GM12878 (cell line): ENCODE data around the gene SEC62. TPM values are rescaled to one million over a fixed set of nuclear protein-coding genes. Genes with fewer than 3 reads are reported as not detected.

Source experiments
- BCLAF1 ChIP-seq: fragments of 450-650 bp; IDR thresholded peaks from 2 replicates; pipeline ENCODE4 v1.6.1; 2017; ENCODE audit warnings: antibody characterized with exemption, mild to moderate bottlenecking, moderate library complexity
- CBX3 ChIP-seq: fragments of 200-600 bp; sonication (generic); IDR thresholded peaks from 2 replicates; pipeline ENCODE4 v1.6.1; 2016; ENCODE audit warnings: low read depth, borderline replicate concordance
- JUND ChIP-seq: IDR thresholded peaks from 2 replicates; pipeline ENCODE4 v1.6.1; 2012; ENCODE audit warnings: low read depth, mild to moderate bottlenecking, low read length, improper control_type of control experiment, moderate library complexity
- LARP7 ChIP-seq: fragments of 450-650 bp; IDR thresholded peaks from 2 replicates; pipeline ENCODE4 v1.6.1; 2017; ENCODE audit warnings: mild to moderate bottlenecking
- MTA3 ChIP-seq: IDR thresholded peaks from 2 replicates; pipeline ENCODE4 v1.6.1; 2012; ENCODE audit warnings: low read length, inconsistent platforms, borderline replicate concordance
- NR2F1 ChIP-seq: fragments of 450-650 bp; conservative IDR thresholded peaks from 2 replicates; pipeline ENCODE4 v1.6.1; 2017; ENCODE audit warnings: mild to moderate bottlenecking
- POLR2A ChIP-seq: IDR thresholded peaks from 2 replicates; pipeline ENCODE4 v1.6.1; 2011; ENCODE audit warnings: low read depth, mild to moderate bottlenecking, low read length
- POU2F2 ChIP-seq: IDR thresholded peaks from 3 replicates; pipeline ENCODE4 v1.6.1; 2011; ENCODE audit warnings: low read depth, mild to moderate bottlenecking, low read length, borderline replicate concordance
- SIN3A ChIP-seq: IDR thresholded peaks from 2 replicates; pipeline ENCODE4 v1.6.1; 2012; ENCODE audit warnings: low read depth, low read length, improper control_type of control experiment
- SMAD5 ChIP-seq: IDR thresholded peaks from 2 replicates; pipeline ENCODE4 v1.6.1; 2016; ENCODE audit warnings: antibody characterized with exemption, low read depth
- SP1 ChIP-seq: IDR thresholded peaks from one replicate; pipeline ENCODE4 v1.6.1; 2011; ENCODE audit warnings: low read depth, low read length
- TBL1XR1 ChIP-seq: IDR thresholded peaks from 2 replicates; pipeline ENCODE4 v1.6.1; 2012; ENCODE audit warnings: low read depth, low read length, improper control_type of control experiment
- USF1 ChIP-seq: IDR thresholded peaks from 2 replicates; pipeline ENCODE4 v1.6.1; 2011; ENCODE audit warnings: borderline replicate concordance, low read depth, mild to moderate bottlenecking, moderate library complexity, mixed read lengths, low read length; ENCODE audit not compliant: insufficient read depth; ENCODE audit errors: extremely low read length
- USF2 ChIP-seq: IDR thresholded peaks from 2 replicates; pipeline ENCODE4 v1.6.1; 2011; ENCODE audit warnings: low read depth, low read length, improper control_type of control experiment, borderline replicate concordance
- ZBTB4 ChIP-seq: fragments of 450-650 bp; formaldehyde crosslinking; IDR thresholded peaks from 2 replicates; pipeline ENCODE4 v1.4.0; 2022; ENCODE audit warnings: mild to moderate bottlenecking, moderate library complexity
- ZNF687 ChIP-seq: fragments of 450-650 bp; IDR thresholded peaks from 2 replicates; pipeline ENCODE4 v1.6.1; 2017; ENCODE audit warnings: mild to moderate bottlenecking, moderate library complexity
- polyA plus RNA-seq, 11 experiments: library from polyadenylated mRNA; depleted of rRNA in 4 of 11; unstranded in 6 of 11; stranded (reverse) in 5 of 11; fragments of >200 nt; fragmentation: Nextera tagmentation in 4 of 11; fragmentation: Illumina TruSeq in 1 of 11; extraction: Ambion mirVana in 4 of 11; extraction: Trizol in 1 of 11; gene quantifications; 1 replicate in 1 of 11; 2 replicates in 10 of 11; pipeline versions ENCODE4 v1.2.1 to v1.2.3, GENCODE V29; 2011 to 2016; ENCODE audit warnings: inconsistent platforms in 2 of 11, missing spikeins in 2 of 11, low read depth in 1 of 11
- total RNA-seq, 4 experiments: library from RNA; depleted of rRNA in 3 of 4; stranded (reverse); fragments of >200 nt in 3 of 4; fragmentation: Illumina TruSeq in 1 of 4; extraction: Trizol in 1 of 4; gene quantifications; 2 replicates each; pipeline versions ENCODE4 v1.2.1 to v1.2.3, GENCODE V29; 2013 to 2021

Gene SEC62
- total and polyA plus RNA-seq, 10 of the 15 experiments (the other 5 are each of a cell fraction or from before 2014, with no cell fraction given), result 25.6 to 270 (median 94.8) TPM

GRCh38 chr3:169954142-169954756 lies 12.4 kb upstream of the SEC62 start (continued):
- TF ChIP-seq ZBTB4 (CRISPR knock-in tag) (no peak), ZNF687 (no peak), SIN3A (no peak), TBL1XR1 (no peak), BCLAF1 (no peak), SMAD5 (no peak), CBX3 (no peak), USF2 (no peak), MTA3 (peak; percentile 16; the same call in 1 of the 2 replicates), JUND (no peak), POU2F2 (no peak), POLR2A (0 out of 2 replicates have a peak, but pooled peaks have one; percentile 30), LARP7 (no peak), USF1 (no peak), NR2F1 (no peak), SP1 (no peak)
